ENCODE data around the gene FGFR4. TPM values are rescaled to one million over a fixed set of nuclear protein-coding genes. Genes with fewer than 3 reads are reported as not detected.

Gene FGFR4
- polyA plus RNA-seq, 1 of the 3 experiments (the other 2 are of a cell fraction), result 5.6 TPM

GRCh38 chr5:177133853-177134696 is 47.4 kb downstream of the FGFR4 start (continued):
- TF ChIP-seq, protein P1, sequence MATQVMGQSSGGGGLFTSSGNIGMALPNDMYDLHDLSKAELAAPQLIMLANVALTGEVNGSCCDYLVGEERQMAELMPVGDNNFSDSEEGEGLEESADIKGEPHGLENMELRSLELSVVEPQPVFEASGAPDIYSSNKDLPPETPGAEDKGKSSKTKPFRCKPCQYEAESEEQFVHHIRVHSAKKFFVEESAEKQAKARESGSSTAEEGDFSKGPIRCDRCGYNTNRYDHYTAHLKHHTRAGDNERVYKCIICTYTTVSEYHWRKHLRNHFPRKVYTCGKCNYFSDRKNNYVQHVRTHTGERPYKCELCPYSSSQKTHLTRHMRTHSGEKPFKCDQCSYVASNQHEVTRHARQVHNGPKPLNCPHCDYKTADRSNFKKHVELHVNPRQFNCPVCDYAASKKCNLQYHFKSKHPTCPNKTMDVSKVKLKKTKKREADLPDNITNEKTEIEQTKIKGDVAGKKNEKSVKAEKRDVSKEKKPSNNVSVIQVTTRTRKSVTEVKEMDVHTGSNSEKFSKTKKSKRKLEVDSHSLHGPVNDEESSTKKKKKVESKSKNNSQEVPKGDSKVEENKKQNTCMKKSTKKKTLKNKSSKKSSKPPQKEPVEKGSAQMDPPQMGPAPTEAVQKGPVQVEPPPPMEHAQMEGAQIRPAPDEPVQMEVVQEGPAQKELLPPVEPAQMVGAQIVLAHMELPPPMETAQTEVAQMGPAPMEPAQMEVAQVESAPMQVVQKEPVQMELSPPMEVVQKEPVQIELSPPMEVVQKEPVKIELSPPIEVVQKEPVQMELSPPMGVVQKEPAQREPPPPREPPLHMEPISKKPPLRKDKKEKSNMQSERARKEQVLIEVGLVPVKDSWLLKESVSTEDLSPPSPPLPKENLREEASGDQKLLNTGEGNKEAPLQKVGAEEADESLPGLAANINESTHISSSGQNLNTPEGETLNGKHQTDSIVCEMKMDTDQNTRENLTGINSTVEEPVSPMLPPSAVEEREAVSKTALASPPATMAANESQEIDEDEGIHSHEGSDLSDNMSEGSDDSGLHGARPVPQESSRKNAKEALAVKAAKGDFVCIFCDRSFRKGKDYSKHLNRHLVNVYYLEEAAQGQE (IDR thresholded peaks at IDR 0.05; ENCODE audit: low read depth, low read length), result no peak

DNA sequence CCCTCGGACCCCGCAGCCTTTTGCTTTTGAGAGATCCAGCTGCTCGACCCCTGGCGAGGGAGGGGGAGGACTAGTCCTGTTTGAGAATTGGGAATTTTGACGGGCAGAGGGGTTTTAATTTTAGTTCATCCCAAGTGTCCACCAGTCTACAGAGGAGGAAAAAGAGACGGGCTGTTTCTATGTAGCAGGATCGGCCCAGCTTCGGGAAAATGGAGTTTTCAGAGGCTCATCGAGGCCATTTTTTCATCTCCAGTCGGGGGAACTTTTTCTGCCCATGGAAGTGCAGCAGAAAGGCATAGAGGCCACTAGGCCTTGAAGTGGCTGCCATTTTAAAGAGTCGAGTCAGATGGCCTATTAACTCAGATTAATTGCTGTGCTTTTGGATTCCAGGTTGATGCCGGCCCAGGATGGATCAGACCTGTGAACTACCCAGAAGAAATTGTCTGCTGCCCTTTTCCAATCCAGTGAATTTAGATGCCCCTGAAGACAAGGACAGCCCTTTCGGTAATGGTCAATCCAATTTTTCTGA is 48.0 kb downstream of the FGFR4 start:
- Histone ChIP-seq H3K9ac (peak overlapping the region; percentile 96), H3K9me3 (no peaks in the 10 kb centered on the region), H3K4me3 (ENCODE audit: low read depth in 2 of 2, low read length in 1 of 2) (peak overlapping the region; percentile 67 to 70), H3K36me3 (replicated peaks in 1 of 2; ENCODE audit: control insufficient read depth in 1 of 2, insufficient read depth in 2 of 2, low read length in 1 of 2) (peaks cover 24 to 42% of the 10 kb centered on the region in 2 experiments), H3K27ac (ENCODE audit: low read depth in 2 of 2, low read length in 1 of 2) (peak overlapping the region; percentile 62 to 89), H3K27me3 (ENCODE audit: insufficient read depth) (no peaks in the 10 kb centered on the region), H3F3A (replicated peaks; ENCODE audit: insufficient read depth) (peaks cover 4% of the 10 kb centered on the region), H3K79me2 (ENCODE audit: insufficient read depth) (peaks cover 54% of the 10 kb centered on the region), H2AFZ (ENCODE audit: low read depth) (peak overlapping the region; percentile 90), H3K4me2 (peak overlapping the region; percentile 96), H3K9me2 (no peaks in the 10 kb centered on the region), H3K4me1 (ENCODE audit: control insufficient read depth in 1 of 2, insufficient read depth in 2 of 2, low read depth in 1 of 2, low read length in 1 of 2) (peaks cover 16 to 23% of the 10 kb centered on the region in 2 experiments; a peak in 3 of 4 replicates), H4K20me1 (ENCODE audit: insufficient read depth) (no peaks in the 10 kb centered on the region; the same call in 1 of the 2 replicates)
- TF ChIP-seq FOXM1 (IDR thresholded peaks at IDR 0.05; ENCODE audit: low read depth) (no peak), GATA2 (CRISPR knock-in tag; IDR thresholded peaks at IDR 0.05) (no peak), MEF2A (IDR thresholded peaks at IDR 0.05; ENCODE audit: borderline replicate concordance, low read depth) (no peak), NRF1 (IDR thresholded peaks at IDR 0.05; ENCODE audit: low read depth, low read length) (no peak), TCF12 (IDR thresholded peaks at IDR 0.05) (no peak; the same call in 1 of the 2 replicates), MXI1 (IDR thresholded peaks at IDR 0.05; ENCODE audit: low read depth, low read length) (no peak), SIN3A (IDR thresholded peaks at IDR 0.05; ENCODE audit: borderline replicate concordance, low read depth, low read length) (no peak), NFIC (IDR thresholded peaks at IDR 0.05; ENCODE audit: borderline replicate concordance) (no peak), TEAD4 (IDR thresholded peaks at IDR 0.05; ENCODE audit: borderline replicate concordance, insufficient read depth) (no peak), SMC3 (IDR thresholded peaks at IDR 0.05; ENCODE audit: low read depth, low read length) (no peak), TAF1 (IDR thresholded peaks at IDR 0.05; ENCODE audit: borderline replicate concordance, low read depth, low read length) (no peak), ELF1 (IDR thresholded peaks at IDR 0.05) (no peak), IRF3 (IDR thresholded peaks at IDR 0.05; ENCODE audit: low read depth, low read length) (no peak), POLR2AphosphoS5 (IDR thresholded peaks at IDR 0.05; ENCODE audit: low read depth, low read length) (no peak), CHD2 (IDR thresholded peaks at IDR 0.05; ENCODE audit: low read length, partially characterized antibody) (no peak)
- TF ChIP-seq, protein P2, sequence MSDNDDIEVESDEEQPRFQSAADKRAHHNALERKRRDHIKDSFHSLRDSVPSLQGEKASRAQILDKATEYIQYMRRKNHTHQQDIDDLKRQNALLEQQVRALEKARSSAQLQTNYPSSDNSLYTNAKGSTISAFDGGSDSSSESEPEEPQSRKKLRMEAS (IDR thresholded peaks at IDR 0.05; ENCODE audit: low read depth), result no peak
- TF ChIP-seq, protein P1 (IDR thresholded peaks at IDR 0.05; ENCODE audit: low read depth, low read length), result no peak
- ChIA-PET POLR2A (interaction anchor here (0.6 to 1.3 kb wide), 3 partner anchors 11 to 18 kb away, joined by 3 to 6 read pairs (median 3); no protein-coding TSS in a partner anchor), CTCF (interaction anchor here (1.2 to 3.0 kb wide), 3 partner anchors 22 to 90 kb away, joined by 3 to 17 read pairs (median 3); no protein-coding TSS in a partner anchor)
- no peak for DNase-seq
- WGBS (ENCODE audit: low lambda C conversion rate), result 9% methylated on average over 13 of the region's 13 CpGs
